ENCODE results near the gene TAS1R3. TPM values are rescaled to one million over a fixed set of nuclear protein-coding genes. Genes with fewer than 3 reads are reported as not detected.
A peak's percentile ranks its signal among the peaks of the same experiment; 100 is the strongest.

The TAS1R3 gene
- total and polyA plus RNA-seq, 12 donors = 0.05 to 0.86 (median 0.56) TPM

GRCh38 chr1:1299686-1300351 is 31.3 kb upstream of the TAS1R3 start:
- Histone ChIP-seq H3K4me1 (replicated peaks in 1 of 2) (peaks cover 7 to 10% of the 10 kb centered on the region in 2 donors), H3K36me3 (replicated peaks in 1 of 2) (peaks cover 0 to 9% of the 10 kb centered on the region in 2 donors), H3K4me3 (no peak overlapping the region), H3K27ac (no peak overlapping the region), H3K27me3 (no peaks in the 10 kb centered on the region), H3K9me3 (replicated peaks in 1 of 3) (no peaks in the 10 kb centered on the region)
- intact Hi-C loops (cut with DNase I) = loop anchor here in 1 of 2 donors (10.0 kb wide), 1 partner anchor 315 kb away; the partner anchor contains the start of gene PERM1
- DNase-seq = no peak
- 85 to 93% (median 90%) methylated on average over 14 to 22 of the region's 22 CpGs for WGBS, 4 donors
- TF ChIP-seq POLR2A (IDR thresholded peaks at IDR 0.05) = no peak
- peak in 1 of 6 experiments; percentile 10 for TF ChIP-seq CTCF (IDR thresholded peaks at IDR 0.05)

GRCh38 chr1:1300352-1300739 is 30.7 kb upstream of the TAS1R3 start:
- no peak for DNase-seq
- intact Hi-C loops (cut with DNase I) = no loop called here
- H3K4me3 ChIP-seq = no peak overlapping the region
- peaks cover 0 to 9% of the 10 kb centered on the region in 2 donors for H3K36me3 ChIP-seq (replicated peaks in 1 of 2)
- TF ChIP-seq CTCF (IDR thresholded peaks at IDR 0.05) (no peak), POLR2A (IDR thresholded peaks at IDR 0.05) (no peak)
- H3K4me1 ChIP-seq (replicated peaks in 1 of 2) = peaks cover 13 to 16% of the 10 kb centered on the region in 2 donors
- no peaks in the 10 kb centered on the region for H3K27me3 ChIP-seq
- no peak overlapping the region for H3K27ac ChIP-seq
- 83 to 97% (median 87%) methylated on average over 4 to 12 of the region's 12 CpGs for WGBS, 4 donors
- H3K9me3 ChIP-seq (replicated peaks in 1 of 3) = no peaks in the 10 kb centered on the region

- TF ChIP-seq CTCF (IDR thresholded peaks at IDR 0.05) = peak in 4 of 6 experiments; percentile 7 to 28 (median 16)
- TF ChIP-seq POLR2A (IDR thresholded peaks at IDR 0.05) = no peak
- H3K4me3 ChIP-seq = no peak overlapping the region
- no peaks in the 10 kb centered on the region for H3K27me3 ChIP-seq
- no peak for DNase-seq
- peaks cover 28 to 32% of the 10 kb centered on the region in 2 donors for H3K4me1 ChIP-seq (replicated peaks in 1 of 2)
- H3K9me3 ChIP-seq (replicated peaks in 1 of 3) = no peaks in the 10 kb centered on the region
- H3K27ac ChIP-seq = no peak overlapping the region
- intact Hi-C loops (cut with DNase I) = no loop called here
- 88 to 90% (median 89%) methylated on average over 4 to 9 of the region's 9 CpGs; no CpG with 5 or more reads in 1 of the 4 donors for WGBS, 4 donors
- peaks cover 0 to 5% of the 10 kb centered on the region in 2 donors for H3K36me3 ChIP-seq (replicated peaks in 1 of 2)
Measured at GRCh38 chr1:1302006-1302430, 29.1 kb upstream of the TAS1R3 start.

GRCh38 chr1:1302951-1303509 is 28.1 kb upstream of the TAS1R3 start:
- 84 to 88% (median 86%) methylated on average over 17 to 31 of the region's 31 CpGs for WGBS, 4 donors
- H3K4me3 ChIP-seq = no peak overlapping the region
- DNase-seq = no peak
- H3K27me3 ChIP-seq = no peaks in the 10 kb centered on the region
- intact Hi-C loops (cut with DNase I) = no loop called here
- TF ChIP-seq CTCF (IDR thresholded peaks at IDR 0.05) (no peak), POLR2A (IDR thresholded peaks at IDR 0.05) (no peak)
- no peaks in the 10 kb centered on the region for H3K9me3 ChIP-seq (replicated peaks in 1 of 3)
- H3K36me3 ChIP-seq (replicated peaks in 1 of 2) = peaks cover 0 to under 1% of the 10 kb centered on the region in 2 donors
- no peak overlapping the region for H3K27ac ChIP-seq
- peaks cover 31 to 34% of the 10 kb centered on the region in 2 donors for H3K4me1 ChIP-seq (replicated peaks in 1 of 2)

All from adrenal gland (tissue), 12 donors.